Thyroid gland (tissue), 4 donors: ENCODE data around the gene ZNF385B.

Experiments used
- POLR2A ChIP-seq, 2 donors: fragments of 450-650 bp; IDR thresholded peaks; one replicate each; pipeline ENCODE4 v1.6.1; 2017; ENCODE audit warnings: antibody characterized with exemption in 2 of 2, mild to moderate bottlenecking in 2 of 2, moderate library complexity in 1 of 2
- TF ChIP-seq, protein P1 (sequence below), 6 experiments: fragments of 200-600 bp in 3 of 6; fragments of 450-650 bp in 3 of 6; sonication (generic) in 3 of 6; IDR thresholded peaks; one replicate each; pipeline ENCODE4 v1.5.1; 2016 to 2019; ENCODE audit warnings: antibody characterized with exemption in 6 of 6, mild to moderate bottlenecking in 2 of 6, inconsistent platforms in 1 of 6, moderate library complexity in 1 of 6

GRCh38 chr2:179435566-179435965 is 425.8 kb downstream of the ZNF385B start:
- TF ChIP-seq, protein P1, sequence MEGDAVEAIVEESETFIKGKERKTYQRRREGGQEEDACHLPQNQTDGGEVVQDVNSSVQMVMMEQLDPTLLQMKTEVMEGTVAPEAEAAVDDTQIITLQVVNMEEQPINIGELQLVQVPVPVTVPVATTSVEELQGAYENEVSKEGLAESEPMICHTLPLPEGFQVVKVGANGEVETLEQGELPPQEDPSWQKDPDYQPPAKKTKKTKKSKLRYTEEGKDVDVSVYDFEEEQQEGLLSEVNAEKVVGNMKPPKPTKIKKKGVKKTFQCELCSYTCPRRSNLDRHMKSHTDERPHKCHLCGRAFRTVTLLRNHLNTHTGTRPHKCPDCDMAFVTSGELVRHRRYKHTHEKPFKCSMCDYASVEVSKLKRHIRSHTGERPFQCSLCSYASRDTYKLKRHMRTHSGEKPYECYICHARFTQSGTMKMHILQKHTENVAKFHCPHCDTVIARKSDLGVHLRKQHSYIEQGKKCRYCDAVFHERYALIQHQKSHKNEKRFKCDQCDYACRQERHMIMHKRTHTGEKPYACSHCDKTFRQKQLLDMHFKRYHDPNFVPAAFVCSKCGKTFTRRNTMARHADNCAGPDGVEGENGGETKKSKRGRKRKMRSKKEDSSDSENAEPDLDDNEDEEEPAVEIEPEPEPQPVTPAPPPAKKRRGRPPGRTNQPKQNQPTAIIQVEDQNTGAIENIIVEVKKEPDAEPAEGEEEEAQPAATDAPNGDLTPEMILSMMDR (IDR thresholded peaks at IDR 0.05) = no peak
- TF ChIP-seq POLR2A (IDR thresholded peaks at IDR 0.05) = no peak
